NT2/D1 (cell line): ENCODE measurements around the gene DSG3.

Source experiments
- YY1 ChIP-seq: IDR thresholded peaks from 2 replicates; pipeline ENCODE4 v1.6.1; 2011; ENCODE audit not compliant: insufficient read length, insufficient read depth
- ZNF274 ChIP-seq: IDR thresholded peaks from 2 replicates; pipeline ENCODE4 v1.6.1; 2011; ENCODE audit warnings: mild to moderate bottlenecking, low read depth, low read length

DNA sequence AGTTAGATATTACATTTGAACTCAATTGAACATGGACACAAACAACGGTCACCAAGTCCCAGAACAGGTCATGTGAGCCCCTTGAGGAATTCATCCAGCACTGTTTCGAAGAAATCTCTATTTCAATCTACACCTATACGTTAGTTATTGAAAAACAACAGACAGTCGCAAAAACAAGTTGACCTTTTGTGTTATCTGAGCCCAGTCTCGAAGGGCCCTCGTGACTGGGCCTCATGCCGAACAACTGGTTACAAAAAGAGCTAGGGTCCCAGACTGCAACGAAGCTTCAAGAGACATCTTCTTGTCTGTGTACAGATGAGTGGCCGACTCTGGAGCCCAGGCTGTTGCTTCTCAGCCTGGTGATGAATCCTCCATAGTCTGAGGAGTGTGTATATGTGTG lies 45.1 kb downstream of the DSG3 start:
- TF ChIP-seq ZNF274 (no peak), YY1 (no peak)
